Mucosa of descending colon (tissue), 3 donors: ENCODE results near the gene BMP5. TPM values are rescaled to one million over a fixed set of nuclear protein-coding genes. Genes with fewer than 3 reads are reported as not detected.

Experiments used
- ATAC-seq: fragments of 200-7000 bp; cut with Tn5 transposase; one replicate; pipeline ENCODE4 v1.9.1; 2020; ENCODE audit warnings: mild to moderate bottlenecking, moderate library complexity
- DNase-seq, 3 donors: peaks; one replicate each; pipeline ENCODE4 v3.0.0-alpha.2; 2020
- H3K36me3 ChIP-seq: fragments of 200-600 bp; one replicate; pipeline ENCODE4 v1.8.0; 2021; ENCODE audit warnings: low read depth, mild to moderate bottlenecking
- H3K4me1 ChIP-seq: fragments of 200-600 bp; one replicate; pipeline ENCODE4 v1.8.0; 2021; ENCODE audit warnings: low read depth, mild to moderate bottlenecking
- H3K4me3 ChIP-seq: fragments of 200-600 bp; one replicate; pipeline ENCODE4 v1.8.0; 2021; ENCODE audit warnings: mild to moderate bottlenecking
- H3K9me3 ChIP-seq: fragments of 200-600 bp; one replicate; pipeline ENCODE4 v1.8.0; 2021; ENCODE audit warnings: mild to moderate bottlenecking
- intact Hi-C, 2 donors: fragments of 100-400 bp; cut with DNase I in 1 of 2; cut with micrococcal nuclease in 1 of 2; formaldehyde crosslinking; loops; one replicate each; pipeline versions ENCODE4 v1.11.0 to v1.11.1; 2022; cut with DNase I, micrococcal nuclease
- total RNA-seq, 3 donors: library from RNA; stranded (reverse); fragmentation: NEBNext Ultra II Directional in 2 of 3; extraction: Animal tissue kit (Norgen Biotek cat#: 25700) in 2 of 3; gene quantifications; one replicate each; pipeline versions ENCODE4 v1.2.1 to v1.2.4, GENCODE V29; 2021 to 2023
- TF ChIP-seq, protein P1 (sequence below): fragments of 200-600 bp; IDR thresholded peaks from one replicate; pipeline ENCODE4 v1.8.0; 2022; ENCODE audit warnings: antibody characterized with exemption, mild to moderate bottlenecking
- donor health status: DM: no; HTN: no; CAD: no; lungs with moderate emphysema.
- donor health status: DM: no; HTN: no; CAD: no.
- donor health status: DM: no; HTN: yes; CAD: no.

BMP5 gene
- total RNA-seq, 3 donors from 2014 or later = 1.6 to 3.4 (median 3.3) TPM

DNA sequence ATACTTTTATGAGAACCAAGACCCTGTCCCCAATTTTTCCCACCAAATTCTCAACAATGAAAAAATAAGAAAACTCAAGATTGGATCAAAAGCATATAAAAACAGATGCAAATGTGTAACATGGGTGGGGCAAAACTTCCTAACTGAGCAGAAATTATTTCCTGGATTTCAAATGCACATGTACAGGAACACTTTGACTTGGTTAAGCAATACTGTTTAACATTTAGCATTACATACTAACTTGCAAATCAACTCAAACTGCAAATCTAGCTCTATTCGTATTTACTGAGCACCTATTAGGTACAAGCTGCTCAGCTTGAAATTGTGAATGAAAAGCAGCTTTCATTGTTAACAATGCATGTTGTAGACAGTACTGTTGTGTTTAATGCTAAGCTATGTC, 40.2 kb downstream of the BMP5 start:
- TF ChIP-seq, protein P1, sequence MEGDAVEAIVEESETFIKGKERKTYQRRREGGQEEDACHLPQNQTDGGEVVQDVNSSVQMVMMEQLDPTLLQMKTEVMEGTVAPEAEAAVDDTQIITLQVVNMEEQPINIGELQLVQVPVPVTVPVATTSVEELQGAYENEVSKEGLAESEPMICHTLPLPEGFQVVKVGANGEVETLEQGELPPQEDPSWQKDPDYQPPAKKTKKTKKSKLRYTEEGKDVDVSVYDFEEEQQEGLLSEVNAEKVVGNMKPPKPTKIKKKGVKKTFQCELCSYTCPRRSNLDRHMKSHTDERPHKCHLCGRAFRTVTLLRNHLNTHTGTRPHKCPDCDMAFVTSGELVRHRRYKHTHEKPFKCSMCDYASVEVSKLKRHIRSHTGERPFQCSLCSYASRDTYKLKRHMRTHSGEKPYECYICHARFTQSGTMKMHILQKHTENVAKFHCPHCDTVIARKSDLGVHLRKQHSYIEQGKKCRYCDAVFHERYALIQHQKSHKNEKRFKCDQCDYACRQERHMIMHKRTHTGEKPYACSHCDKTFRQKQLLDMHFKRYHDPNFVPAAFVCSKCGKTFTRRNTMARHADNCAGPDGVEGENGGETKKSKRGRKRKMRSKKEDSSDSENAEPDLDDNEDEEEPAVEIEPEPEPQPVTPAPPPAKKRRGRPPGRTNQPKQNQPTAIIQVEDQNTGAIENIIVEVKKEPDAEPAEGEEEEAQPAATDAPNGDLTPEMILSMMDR = no peak
- intact Hi-C loops = no loop called here
- Histone ChIP-seq H3K4me1 (no peaks in the 10 kb centered on the region), H3K9me3 (no peaks in the 10 kb centered on the region), H3K4me3 (no peak overlapping the region), H3K36me3 (no peaks in the 10 kb centered on the region)
- DNase-seq (no peak), ATAC-seq (no peak)

DNA sequence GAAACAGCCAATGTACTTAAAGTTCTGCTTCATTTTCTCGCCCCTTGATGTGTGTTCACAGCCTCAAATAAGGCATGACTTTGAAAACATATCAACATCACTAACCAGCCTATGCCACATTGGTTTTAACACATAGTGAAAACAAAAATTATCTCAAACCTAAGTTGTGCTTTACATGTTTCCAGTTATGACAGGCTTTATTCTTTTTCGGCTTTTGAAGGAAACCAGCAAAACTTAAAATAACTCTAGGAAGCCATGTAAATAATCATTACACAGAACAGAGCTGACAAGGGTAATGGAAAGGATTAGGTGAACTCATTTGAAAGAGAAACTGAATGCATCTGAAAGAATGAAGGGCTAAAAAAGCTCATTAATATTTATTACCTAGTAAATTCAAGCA, 42.1 kb downstream of the BMP5 start:
- Histone ChIP-seq H3K4me3 (no peak overlapping the region), H3K9me3 (no peaks in the 10 kb centered on the region), H3K4me1 (no peaks in the 10 kb centered on the region), H3K36me3 (no peaks in the 10 kb centered on the region)
- TF ChIP-seq, protein P1 = no peak
- no peak for ATAC-seq
- DNase-seq = no peak
- intact Hi-C loops = no loop called here

DNA sequence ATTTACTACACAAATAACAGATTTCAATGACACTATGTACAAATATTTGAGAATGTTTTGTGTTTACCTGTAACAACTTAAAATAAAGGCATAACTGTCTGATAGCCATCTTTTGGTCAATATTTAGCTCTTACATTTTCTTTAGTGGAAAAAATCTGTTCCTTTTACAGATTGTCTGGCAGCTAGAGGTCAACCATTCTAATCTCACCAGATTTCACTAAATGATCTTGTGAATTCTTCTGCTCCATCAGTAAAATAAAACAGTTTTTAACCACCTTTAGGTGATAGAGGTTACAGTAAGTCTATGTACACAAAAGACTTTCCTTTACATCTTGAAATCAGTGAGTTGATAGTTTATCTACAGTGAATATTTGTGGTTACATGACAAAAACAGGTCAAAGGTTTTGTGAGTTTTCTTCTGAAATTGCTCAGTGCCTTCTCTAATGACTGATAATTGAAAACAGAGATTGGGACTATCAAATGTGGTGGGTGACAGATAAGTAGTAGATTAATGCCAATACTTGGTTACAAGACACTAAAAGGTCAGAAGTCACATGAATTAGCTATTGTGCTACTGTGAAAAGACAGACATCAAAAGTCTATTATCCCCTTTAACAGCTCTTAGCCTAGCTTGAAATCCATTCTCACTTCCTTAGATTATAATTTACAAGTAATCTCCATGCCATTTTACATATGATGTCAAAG, 47.4 kb downstream of the BMP5 start:
- ATAC-seq (no peak), DNase-seq (no peak)
- H3K4me1 ChIP-seq = no peaks in the 10 kb centered on the region
- H3K9me3 ChIP-seq = no peaks in the 10 kb centered on the region
- TF ChIP-seq, protein P1 = no peak
- no peaks in the 10 kb centered on the region for H3K36me3 ChIP-seq
- intact Hi-C loops = no loop called here
- no peak overlapping the region for H3K4me3 ChIP-seq

DNA sequence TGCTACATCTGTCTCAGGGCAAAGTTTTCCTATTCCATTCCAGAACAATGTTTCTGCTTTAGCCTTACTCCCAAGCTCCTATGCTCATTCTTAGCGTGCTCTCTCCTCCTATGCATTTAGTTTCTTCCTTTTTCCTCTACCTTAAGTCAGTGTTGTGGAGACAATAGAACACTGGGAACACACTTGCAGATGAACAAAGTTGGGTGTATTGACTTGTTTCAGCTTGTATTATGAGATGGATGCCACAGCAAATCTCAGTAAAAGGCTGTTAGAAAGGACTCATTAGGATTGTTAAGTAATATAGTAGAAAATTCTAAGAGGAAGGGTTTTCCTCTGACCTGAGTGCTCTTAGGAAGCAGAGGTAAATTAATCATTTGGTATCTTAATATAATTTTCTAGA, 48.4 kb downstream of the BMP5 start:
- TF ChIP-seq, protein P1 = no peak
- intact Hi-C loops = no loop called here
- ATAC-seq (no peak), DNase-seq (no peak)
- Histone ChIP-seq H3K4me3 (no peak overlapping the region), H3K9me3 (no peaks in the 10 kb centered on the region), H3K4me1 (no peaks in the 10 kb centered on the region), H3K36me3 (no peaks in the 10 kb centered on the region)

DNA sequence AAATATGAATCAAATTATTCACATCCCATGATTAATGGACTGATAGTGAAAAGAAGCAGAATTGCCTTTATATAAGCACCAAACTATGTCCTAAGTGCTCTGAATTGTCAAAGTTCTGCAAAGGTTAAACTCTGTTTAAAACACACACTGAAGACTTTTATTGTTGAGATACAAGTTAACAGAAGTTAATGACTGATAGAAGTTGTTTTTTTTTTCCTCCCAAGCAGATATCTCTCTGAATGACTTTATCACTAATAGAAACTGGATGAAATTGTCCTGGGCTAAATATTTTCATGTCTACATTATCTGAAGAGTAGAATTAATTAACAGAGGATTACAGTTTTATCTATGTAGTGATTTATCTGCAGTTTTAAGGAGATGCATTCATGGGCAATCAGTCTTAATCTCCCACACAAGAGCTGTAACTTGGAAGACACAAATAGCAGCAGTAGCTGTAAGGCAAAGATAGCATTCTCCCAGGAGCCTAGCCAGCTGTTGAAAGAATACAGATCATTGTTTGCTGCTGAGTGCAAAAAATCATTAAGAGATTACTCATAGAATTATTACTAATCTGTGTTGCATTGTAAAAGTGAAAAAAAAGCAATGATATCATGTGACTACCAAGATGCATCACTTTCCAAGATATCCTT, 49.9 kb downstream of the BMP5 start:
- intact Hi-C loops = no loop called here
- TF ChIP-seq, protein P1 = no peak
- Histone ChIP-seq H3K4me3 (no peak overlapping the region), H3K4me1 (no peaks in the 10 kb centered on the region), H3K9me3 (no peaks in the 10 kb centered on the region), H3K36me3 (no peaks in the 10 kb centered on the region)
- ATAC-seq = no peak
- DNase-seq = no peak
